ENCODE results near the gene TNFRSF18.
"Not testable (repeated sequence)": the region's sequence is repeated elsewhere in the genome, so short reads cannot be mapped to it uniquely, and the experiment has no call there.

The TNFRSF18 gene

DNA sequence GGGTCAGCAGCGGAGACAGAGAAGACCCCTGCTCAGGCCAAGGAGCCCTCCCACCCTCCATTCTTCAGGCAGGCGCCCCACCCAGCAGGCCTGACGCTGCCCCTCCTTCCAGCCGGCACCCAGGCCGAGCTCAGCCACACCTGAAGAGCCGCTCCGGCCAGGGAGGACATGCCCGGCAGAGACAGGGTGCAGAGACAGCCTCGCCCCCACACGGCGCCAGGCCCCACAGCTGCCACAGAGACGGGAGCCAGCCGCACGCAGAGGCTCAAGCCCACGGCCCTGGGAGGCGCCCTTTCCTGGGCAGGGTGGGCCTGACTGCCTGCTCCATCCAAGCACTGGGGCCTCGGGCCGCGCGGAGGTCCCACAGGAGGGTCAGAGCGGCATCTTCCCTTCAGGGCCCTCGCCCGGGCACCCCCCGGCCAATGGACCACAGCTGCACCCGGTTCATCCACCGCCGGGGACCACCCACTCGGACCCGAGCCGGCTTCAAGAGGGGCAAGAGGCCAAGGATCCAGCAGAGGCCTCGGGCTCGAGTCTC, 27.5 kb downstream of the TNFRSF18 start:
- H3K4me3 Mint-ChIP-seq = no peak overlapping the region
- peaks cover 4% of the 10 kb centered on the region for H3K36me3 Mint-ChIP-seq
- DNase-seq (ENCODE audit: low spot score in 2 of 2) (no peak), ATAC-seq (ENCODE audit: low read depth) (no peak)
- H3K9me3 Mint-ChIP-seq = no peaks in the 10 kb centered on the region
- H3K4me1 Mint-ChIP-seq = peaks cover 27% of the 10 kb centered on the region
- H3K27ac Mint-ChIP-seq = no peak overlapping the region
- H3K27me3 Mint-ChIP-seq = peaks cover 26% of the 10 kb centered on the region

DNA sequence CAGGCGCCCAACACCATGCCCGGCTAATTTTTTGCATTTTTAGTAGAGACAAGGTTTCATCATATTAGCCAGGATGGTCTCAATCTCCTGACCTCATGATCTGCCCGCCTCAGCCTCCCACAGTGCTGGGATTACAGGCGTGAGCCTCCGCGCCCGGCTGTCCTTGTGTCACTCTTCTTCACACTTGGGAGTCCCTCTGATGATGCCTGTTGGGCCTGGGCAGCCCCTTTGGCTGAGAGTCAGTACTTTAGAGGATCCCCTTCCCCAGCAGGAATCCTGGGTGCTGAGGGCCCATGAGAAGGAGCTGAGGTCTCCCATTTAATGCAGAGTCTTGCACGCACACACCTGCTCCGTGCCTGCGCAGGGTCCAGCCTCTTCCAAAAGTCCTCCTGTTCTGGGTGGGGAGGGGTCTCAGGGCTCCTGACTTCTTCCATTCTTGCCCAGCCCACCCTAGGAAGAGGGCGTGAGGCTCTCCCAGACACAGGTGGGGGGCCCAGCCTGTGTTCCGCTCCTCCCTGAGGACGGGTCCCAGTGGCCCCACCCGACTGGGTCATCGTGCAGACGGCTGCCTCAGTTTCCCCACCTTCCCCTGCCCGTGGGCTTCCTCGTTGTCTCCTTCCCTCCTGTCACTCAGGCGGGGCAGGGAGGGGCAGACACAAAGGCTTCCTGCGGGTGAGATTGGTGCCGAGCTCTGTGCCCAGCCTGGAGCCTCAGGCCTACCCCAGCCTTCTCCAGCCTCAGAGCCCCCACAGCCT, 28.8 kb downstream of the TNFRSF18 start:
- peaks cover 4% of the 10 kb centered on the region for H3K36me3 Mint-ChIP-seq
- H3K27ac Mint-ChIP-seq = no peak overlapping the region

DNA sequence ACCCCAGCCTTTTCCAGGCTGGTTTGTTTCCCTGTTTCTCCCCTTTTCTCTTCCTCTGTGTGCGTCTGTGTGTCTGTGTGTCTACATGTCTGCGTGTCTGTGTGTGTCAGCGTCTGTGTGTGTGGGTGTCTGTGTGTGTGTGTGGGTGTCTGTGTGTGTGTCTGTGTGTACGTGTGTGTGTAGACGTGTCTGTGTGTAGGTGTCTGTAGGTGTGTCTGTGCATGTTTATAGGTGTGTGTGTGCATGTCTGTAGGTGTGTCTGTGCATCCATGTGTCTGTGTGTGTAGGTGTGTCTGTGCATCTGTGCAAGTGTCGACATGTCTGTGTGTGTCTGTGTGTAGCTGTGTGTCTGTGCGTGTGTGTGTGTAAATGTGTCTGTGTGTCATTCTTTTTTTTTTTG, 29.5 kb downstream of the TNFRSF18 start:
- no peak overlapping the region for H3K4me3 Mint-ChIP-seq
- ATAC-seq (ENCODE audit: low read depth) = no peak

More for the DNA sequence above, 28.8 kb downstream of the TNFRSF18 start:
- DNase-seq (ENCODE audit: low spot score in 2 of 2) = no peak
- peaks cover 23% of the 10 kb centered on the region for H3K27me3 Mint-ChIP-seq
- H3K4me1 Mint-ChIP-seq = peaks cover 27% of the 10 kb centered on the region
- H3K4me3 Mint-ChIP-seq = no peak overlapping the region
- H3K9me3 Mint-ChIP-seq = no peaks in the 10 kb centered on the region
- no peak for ATAC-seq (ENCODE audit: low read depth)

DNA sequence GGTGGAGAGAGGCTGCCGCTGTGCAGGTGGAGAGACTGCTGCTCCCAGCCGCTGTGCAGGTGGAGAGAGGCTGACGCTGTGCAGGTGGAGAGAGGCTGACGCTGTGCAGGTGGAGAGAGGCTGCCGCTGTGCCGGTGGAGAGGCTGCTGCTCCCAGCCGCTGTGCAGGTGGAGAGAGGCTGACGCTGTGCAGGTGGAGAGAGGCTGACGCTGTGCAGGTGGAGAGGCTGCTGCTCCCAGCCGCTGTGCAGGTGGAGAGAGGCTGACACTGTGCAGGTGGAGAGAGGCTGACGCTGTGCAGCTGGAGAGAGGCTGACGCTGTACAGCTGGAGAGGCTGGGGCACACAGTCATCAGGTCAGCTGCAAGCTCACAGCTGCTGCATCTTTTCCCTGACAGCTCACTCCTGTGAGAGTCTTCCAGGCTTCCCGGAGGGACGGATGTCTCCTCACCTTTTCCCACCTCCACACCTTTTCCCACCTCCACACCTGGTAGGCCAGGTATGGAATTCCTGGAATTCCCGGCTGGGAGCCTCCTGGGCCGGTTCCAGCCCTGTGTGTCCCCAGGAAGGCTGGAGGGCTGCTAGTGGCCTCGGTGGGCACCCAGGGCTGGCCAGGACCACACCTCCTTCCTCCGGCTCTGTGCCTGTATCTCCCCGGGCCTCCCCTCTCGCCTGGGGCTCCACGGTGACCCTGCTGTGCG, 30.2 kb downstream of the TNFRSF18 start:
- DNase-seq (ENCODE audit: low spot score in 2 of 2); H3K27ac Mint-ChIP-seq; ATAC-seq (ENCODE audit: low read depth); H3K36me3 Mint-ChIP-seq; H3K4me3 Mint-ChIP-seq; H3K9me3 Mint-ChIP-seq: not testable (repeated sequence)
- Mint-ChIP-seq H3K4me1 (peaks cover 29% of the 10 kb centered on the region), H3K27me3 (peaks cover 13% of the 10 kb centered on the region)

More for the DNA sequence above, 29.5 kb downstream of the TNFRSF18 start:
- peaks cover 19% of the 10 kb centered on the region for H3K27me3 Mint-ChIP-seq
- H3K27ac Mint-ChIP-seq = no peak overlapping the region
- no peaks in the 10 kb centered on the region for H3K9me3 Mint-ChIP-seq
- peaks cover 4% of the 10 kb centered on the region for H3K36me3 Mint-ChIP-seq
- peaks cover 29% of the 10 kb centered on the region for H3K4me1 Mint-ChIP-seq
- DNase-seq (ENCODE audit: low spot score in 2 of 2) = no peak

DNA sequence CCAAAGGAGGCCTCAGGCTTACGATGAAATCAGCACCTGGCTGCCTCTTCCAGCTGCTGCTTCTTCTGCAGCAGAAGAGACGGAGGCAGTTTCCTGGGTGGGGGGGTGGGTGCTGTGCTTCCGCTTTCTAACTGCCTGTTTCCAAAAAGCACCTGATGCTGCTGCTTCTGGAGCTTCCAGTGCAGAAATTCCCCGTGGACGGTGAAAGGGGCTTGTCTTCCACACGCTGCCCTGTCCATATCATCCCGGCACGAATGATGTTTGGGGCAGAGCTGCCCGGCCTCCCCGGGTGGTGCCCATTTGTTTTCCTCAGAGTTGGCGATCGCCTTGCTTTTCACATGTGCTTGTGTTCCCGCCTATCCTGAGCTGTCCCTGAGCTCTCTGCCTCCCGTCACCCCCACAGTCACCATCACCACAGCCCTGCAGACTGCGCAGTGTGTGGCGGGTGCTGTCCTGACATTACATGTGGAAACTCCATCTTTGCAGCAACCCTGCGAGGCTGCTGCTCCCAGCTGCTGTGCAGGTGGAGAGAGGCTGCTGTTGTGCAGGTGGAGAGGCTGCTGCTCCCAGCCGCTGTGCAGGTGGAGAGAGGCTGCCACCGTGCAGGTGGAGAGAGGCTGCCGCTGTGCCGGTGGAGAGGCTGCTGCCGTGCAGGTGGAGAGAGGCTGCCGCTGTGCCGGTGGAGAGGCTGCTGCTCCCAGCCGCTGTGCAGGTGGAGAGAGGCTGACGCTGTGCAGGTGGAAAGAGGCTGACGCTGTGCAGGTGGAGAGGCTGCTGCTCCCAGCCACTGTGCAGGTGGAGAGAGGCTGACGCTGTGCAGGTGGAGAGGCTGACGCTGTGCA, 30.9 kb downstream of the TNFRSF18 start:
- H3K27me3 Mint-ChIP-seq = peaks cover 10% of the 10 kb centered on the region
- ATAC-seq (ENCODE audit: low read depth) = no peak
- H3K4me3 Mint-ChIP-seq = no peak overlapping the region
- H3K27ac Mint-ChIP-seq = no peak overlapping the region
- no peak for DNase-seq (ENCODE audit: low spot score in 2 of 2)
- H3K36me3 Mint-ChIP-seq = peaks cover 4% of the 10 kb centered on the region
- H3K9me3 Mint-ChIP-seq = no peaks in the 10 kb centered on the region
- peaks cover 30% of the 10 kb centered on the region for H3K4me1 Mint-ChIP-seq

DNA sequence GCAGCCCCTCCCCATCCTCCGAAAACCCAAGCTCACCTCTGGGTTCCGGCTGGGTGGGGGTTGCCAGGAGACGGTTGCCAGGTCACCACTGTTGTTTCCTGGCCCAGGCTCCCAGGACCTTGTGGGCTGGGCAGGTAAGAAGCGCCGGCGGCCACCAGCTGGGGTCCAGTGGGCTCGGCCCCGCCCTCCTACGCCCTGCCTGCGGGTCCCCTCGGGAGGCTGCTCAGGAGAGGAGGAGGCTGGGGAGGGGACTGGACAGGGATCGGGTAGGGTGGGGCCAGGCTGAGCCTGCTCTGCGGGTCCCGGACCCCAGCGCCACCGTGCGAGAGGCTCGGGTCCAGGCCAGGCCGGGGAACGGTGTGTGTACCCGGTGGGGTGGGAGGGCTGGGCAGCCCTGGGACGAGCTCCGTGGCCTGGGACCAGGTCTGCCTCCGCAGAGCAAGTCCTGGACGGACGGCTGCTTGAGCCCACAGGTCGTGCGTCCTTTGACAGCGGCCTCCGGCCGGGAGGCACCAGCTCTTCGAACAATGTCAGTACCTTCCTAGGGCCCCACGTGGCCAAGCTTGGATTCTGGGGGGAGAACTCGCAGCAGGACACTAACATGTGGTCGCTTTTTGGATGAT, 32.5 kb downstream of the TNFRSF18 start, which contains the start of gene TTLL10:
Gene TTLL10, plus strand, starts transcription at position 88 of the 623 bp plus-strand sequence. CDS start 5,336 bp downstream, outside the sequence.
- H3K9me3 Mint-ChIP-seq = no peaks in the 10 kb centered on the region
- peak within 1 kb of the TSS; percentile 94 for H3K27ac Mint-ChIP-seq
- H3K36me3 Mint-ChIP-seq = peaks cover 4% of the 10 kb centered on the region
- peaks cover 10% of the 10 kb centered on the region for H3K27me3 Mint-ChIP-seq
- ATAC-seq (ENCODE audit: low read depth) (peak; percentile 38), DNase-seq (ENCODE audit: low spot score in 2 of 2) (peak in 1 of 2 donors; percentile 55)
- H3K4me1 Mint-ChIP-seq = peaks cover 35% of the 10 kb centered on the region
- peak within 1 kb of the TSS; percentile 43 for H3K4me3 Mint-ChIP-seq

DNA sequence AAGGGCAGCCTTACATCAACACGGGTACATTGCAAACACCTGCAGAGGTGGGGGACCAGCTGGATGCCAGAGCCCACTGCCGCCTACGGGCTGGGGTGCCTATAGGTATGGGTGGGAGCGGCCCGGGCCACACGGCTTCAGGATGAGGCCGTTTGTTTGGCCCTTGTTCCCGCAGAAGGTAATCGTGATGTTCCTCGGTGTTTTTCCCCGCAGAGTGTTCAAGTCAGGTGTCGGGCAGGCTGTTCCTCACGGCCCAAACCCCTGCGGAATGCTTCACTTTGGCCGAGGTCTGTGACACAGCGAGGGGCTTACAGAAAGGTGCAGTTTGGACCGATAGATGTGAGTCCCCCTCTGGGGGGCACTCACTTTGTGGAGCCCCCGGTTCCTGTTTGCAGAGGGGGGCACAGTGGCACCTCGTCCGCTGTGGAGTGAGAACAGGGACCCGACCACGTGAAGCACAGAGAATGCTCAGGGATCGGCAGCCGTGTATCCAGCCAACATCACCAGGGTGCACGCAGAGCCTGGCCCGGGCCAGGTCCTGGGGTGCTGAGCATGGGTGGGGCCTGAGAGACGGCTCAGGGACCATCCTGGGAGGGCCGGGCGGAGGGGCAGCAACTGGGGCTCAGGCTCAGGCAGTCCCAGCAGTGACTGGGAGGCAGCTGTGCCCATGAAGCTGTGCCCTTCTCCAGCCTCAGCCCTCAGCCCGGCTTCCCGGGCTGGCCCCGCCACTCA, 33.2 kb downstream of the TNFRSF18 start:
- H3K36me3 Mint-ChIP-seq = peaks cover 4% of the 10 kb centered on the region
- ATAC-seq (ENCODE audit: low read depth) (no peak), DNase-seq (ENCODE audit: low spot score in 2 of 2) (no peak)
- peaks cover 10% of the 10 kb centered on the region for H3K27me3 Mint-ChIP-seq
- no peaks in the 10 kb centered on the region for H3K9me3 Mint-ChIP-seq
- H3K4me1 Mint-ChIP-seq = peaks cover 35% of the 10 kb centered on the region
- peak overlapping the region; percentile 53 for H3K27ac Mint-ChIP-seq
- H3K4me3 Mint-ChIP-seq = peak overlapping the region; percentile 43

DNA sequence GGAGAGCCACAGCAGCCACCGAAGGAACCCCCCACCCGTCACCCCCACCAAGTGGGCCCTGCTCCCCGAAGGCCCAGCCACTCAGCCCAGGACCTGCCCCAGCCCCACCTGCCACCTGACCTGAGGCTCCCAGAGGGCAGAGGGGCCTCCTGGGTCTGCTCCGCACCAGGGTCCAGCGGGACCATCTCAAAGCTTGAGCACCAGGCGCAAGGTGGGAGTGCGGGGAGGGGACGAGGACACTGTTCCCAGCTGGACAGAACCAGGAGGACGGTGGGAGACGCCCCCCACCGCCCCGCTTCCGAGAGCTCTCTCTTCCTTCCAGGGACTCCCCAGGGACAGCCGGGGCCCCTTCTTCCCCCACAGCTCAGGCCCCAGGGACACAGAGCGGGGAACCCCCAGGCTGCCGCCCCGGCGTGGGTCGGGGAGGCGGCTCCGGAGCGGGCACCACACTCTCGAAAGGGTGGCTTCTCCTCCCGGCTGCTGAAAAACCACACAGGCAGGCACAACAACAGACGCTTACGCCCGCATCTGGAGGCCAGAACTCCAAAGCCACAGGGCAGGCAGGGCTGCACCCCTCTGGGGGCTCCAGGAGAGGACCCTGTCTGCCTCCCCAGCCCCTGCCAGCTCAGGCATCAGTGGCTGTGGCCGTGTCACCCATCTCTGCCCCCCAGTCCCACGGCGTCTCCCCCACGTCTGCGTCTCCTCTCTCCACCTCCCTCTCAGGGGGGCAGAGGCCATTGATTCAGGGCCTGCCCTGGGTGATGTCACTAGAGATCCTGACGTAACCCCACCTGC, 34.6 kb downstream of the TNFRSF18 start:
- Mint-ChIP-seq H3K9me3 (no peaks in the 10 kb centered on the region), H3K27me3 (peaks cover 6% of the 10 kb centered on the region), H3K36me3 (peaks cover under 1% of the 10 kb centered on the region), H3K27ac (peak overlapping the region; percentile 94), H3K4me3 (peak overlapping the region; percentile 74), H3K4me1 (peaks cover 33% of the 10 kb centered on the region)
- peak; percentile 80 to 89 for DNase-seq (ENCODE audit: low spot score in 2 of 2)
- ATAC-seq (ENCODE audit: low read depth) = peak; percentile 85

DNA sequence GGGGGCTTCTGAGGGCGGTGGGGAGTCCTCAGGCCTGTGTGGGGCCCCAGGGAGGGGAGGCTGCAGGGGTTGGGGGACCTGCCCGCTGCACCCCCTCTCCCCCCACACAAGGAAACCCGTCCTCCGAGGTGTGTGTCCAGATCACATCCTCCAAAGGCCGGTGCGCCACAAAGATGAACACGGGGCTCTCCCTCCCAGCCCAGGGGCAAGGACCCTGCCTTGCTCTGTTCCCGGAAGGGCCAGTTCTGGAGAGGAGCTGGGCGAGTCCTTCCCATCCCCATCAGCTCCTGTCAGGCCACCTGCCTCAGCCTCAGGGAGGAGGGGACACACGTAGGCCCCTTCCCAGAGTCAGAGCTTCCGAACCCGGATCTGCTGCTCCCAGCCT, 35.2 kb downstream of the TNFRSF18 start:
- Mint-ChIP-seq H3K36me3 (no peaks in the 10 kb centered on the region), H3K27me3 (peaks cover 5% of the 10 kb centered on the region), H3K27ac (peak overlapping the region; percentile 94), H3K9me3 (no peaks in the 10 kb centered on the region), H3K4me3 (peak overlapping the region; percentile 74), H3K4me1 (peaks cover 31% of the 10 kb centered on the region)
- DNase-seq (ENCODE audit: low spot score in 2 of 2) = no peak
- no peak for ATAC-seq (ENCODE audit: low read depth)

DNA sequence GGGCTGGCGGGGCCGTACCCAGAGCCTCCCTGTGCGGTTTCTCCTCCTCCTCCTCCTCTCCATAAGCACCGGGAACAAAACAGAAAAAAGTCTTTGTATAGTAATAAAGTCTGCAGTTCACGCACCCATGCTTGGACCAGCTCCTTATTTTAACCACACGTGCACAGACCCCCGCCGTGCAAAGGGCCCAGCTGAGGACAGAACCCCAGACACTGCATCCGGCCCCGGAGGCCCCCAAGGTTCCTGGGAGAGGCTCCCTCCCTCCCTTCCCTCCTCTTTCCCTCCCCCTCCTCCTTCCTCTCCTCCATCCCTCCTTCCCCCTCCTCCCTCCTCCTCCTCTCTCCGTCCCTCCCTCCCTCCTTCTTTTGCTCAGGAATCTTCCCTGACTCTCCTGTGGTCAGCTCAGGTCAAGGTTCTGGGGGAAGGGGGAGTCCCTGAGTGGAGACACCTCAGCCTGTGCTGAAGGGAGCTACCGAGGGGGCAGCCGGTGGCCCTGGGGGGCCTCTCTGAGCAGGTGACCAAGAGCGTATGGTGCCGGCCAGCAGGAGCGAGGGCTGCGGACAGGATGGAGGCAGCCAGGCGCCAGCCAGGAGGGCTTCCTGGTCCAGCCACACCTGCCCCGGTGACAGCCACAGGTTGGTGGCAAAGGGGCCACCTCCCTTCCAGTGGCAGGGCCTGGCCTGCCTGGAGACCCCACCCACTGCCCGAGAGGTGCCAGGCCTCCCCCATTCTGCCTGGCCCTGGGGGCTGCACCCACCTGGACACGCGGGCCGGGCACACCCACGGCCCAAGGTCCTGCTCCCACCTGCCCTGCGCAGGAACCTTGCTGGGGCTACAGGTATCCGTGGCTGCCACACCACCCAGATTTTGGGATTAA, 35.9 kb downstream of the TNFRSF18 start:
- Mint-ChIP-seq H3K4me1 (peaks cover 27% of the 10 kb centered on the region), H3K27ac (no peak overlapping the region), H3K36me3 (no peaks in the 10 kb centered on the region), H3K9me3 (no peaks in the 10 kb centered on the region), H3K27me3 (peaks cover 3% of the 10 kb centered on the region), H3K4me3 (peak overlapping the region; percentile 68)
- ATAC-seq (ENCODE audit: low read depth) (no peak), DNase-seq (ENCODE audit: low spot score in 2 of 2) (no peak)

DNA sequence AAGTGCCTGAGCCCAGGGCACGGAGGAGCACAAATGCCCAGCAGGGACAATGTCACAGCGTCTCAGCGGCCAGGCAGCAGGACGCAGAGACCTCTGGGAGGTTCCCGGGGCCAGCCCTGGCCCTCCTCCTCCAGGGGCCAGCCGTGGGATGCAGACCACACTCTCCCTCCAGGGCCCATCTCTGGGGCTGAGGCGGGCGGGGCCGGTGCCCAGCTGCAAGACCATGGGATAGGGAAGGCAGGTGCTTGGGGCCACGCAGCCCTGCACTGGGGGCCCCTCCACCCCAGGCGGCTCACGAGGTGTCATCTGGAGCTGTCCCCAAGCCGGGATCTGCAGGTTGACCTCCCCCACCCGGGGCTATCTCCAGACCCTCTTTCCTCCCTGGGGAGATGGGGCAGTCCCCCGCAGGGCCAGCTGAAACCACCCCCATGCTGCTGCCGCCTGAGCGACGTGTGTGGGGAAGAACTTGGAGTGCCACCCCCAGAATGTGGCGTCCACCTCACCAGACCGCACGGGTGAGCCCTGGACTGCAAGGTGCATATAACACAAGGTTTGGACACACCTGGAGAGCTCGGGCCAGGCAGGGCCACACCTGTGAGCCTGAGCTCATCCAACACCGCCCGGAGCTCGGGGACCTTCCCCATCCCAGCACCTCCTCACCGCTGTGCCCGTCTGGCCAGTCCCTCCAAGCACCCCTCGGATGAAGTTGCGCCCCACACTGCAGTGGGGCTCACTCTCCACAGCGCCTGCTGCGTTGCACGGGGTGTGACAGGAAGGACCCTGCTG, 36.8 kb downstream of the TNFRSF18 start:
- Mint-ChIP-seq H3K36me3 (no peaks in the 10 kb centered on the region), H3K4me3 (peak overlapping the region; percentile 68), H3K4me1 (peaks cover 24% of the 10 kb centered on the region), H3K9me3 (no peaks in the 10 kb centered on the region), H3K27ac (no peak overlapping the region), H3K27me3 (peaks cover 2% of the 10 kb centered on the region)
- DNase-seq (ENCODE audit: low spot score in 2 of 2) (no peak), ATAC-seq (ENCODE audit: low read depth) (no peak)

Measured in memory B cell (primary cell).